Transverse colon (tissue), 4 donors: ENCODE data around the gene AIMP1. TPM values are rescaled to one million over a fixed set of nuclear protein-coding genes. Genes with fewer than 3 reads are reported as not detected.

Experiments
- DNase-seq: peaks from one replicate; pipeline ENCODE4 v3.0.0-alpha.2; 2019
- H3K27ac ChIP-seq, 4 donors: fragments of 200-600 bp; sonication (generic); 2 replicates each; pipeline ENCODE4 v1.5.1; 2016 to 2018; ENCODE audit warnings: inconsistent platforms in 4 of 4
- H3K27me3 ChIP-seq: fragments of 200-600 bp; sonication (generic); 2 replicates; pipeline ENCODE4 v1.5.1; 2017; ENCODE audit warnings: inconsistent platforms
- H3K36me3 ChIP-seq, 4 donors: fragments of 200-600 bp; sonication (generic); 2 replicates each; pipeline ENCODE4 v1.5.1; 2017 to 2019; ENCODE audit warnings: inconsistent platforms in 4 of 4
- H3K4me1 ChIP-seq, 4 donors: fragments of 200-600 bp; sonication (generic); 2 replicates each; pipeline ENCODE4 v1.5.1; 2017 to 2020; ENCODE audit warnings: inconsistent platforms in 4 of 4
- H3K4me3 ChIP-seq, 4 donors: fragments of 200-600 bp; sonication (generic); 1 replicate in 1 of 4; 2 replicates in 3 of 4; pipeline versions ENCODE4 v1.5.1 to v1.6.1; 2017 to 2019; ENCODE audit warnings: inconsistent platforms in 4 of 4
- H3K9me3 ChIP-seq, 2 donors: fragments of 200-600 bp; sonication (generic); 2 replicates each; pipeline ENCODE4 v1.5.1; 2017 to 2019; ENCODE audit warnings: inconsistent platforms in 2 of 2
- CTCF ChIP-seq, 5 experiments: fragments of 200-600 bp in 3 of 5; fragments of 450-650 bp in 2 of 5; sonication (generic) in 3 of 5; IDR thresholded peaks; 1 replicate in 2 of 5; 2 replicates in 3 of 5; pipeline ENCODE4 v1.5.1; 2016 to 2017; ENCODE audit warnings: antibody characterized with exemption in 5 of 5, inconsistent platforms in 3 of 5, mild to moderate bottlenecking in 2 of 5, moderate library complexity in 1 of 5
- EP300 ChIP-seq: sonication (generic); formaldehyde crosslinking; IDR thresholded peaks from one replicate; pipeline ENCODE4 v1.6.1; 2017; ENCODE audit warnings: antibody characterized with exemption, low read depth
- POLR2A ChIP-seq: fragments of 450-650 bp; IDR thresholded peaks from one replicate; pipeline ENCODE4 v1.6.1; 2016; ENCODE audit warnings: antibody characterized with exemption, mild to moderate bottlenecking, moderate library complexity
- POLR2AphosphoS5 ChIP-seq, 3 donors: sonication (generic); formaldehyde crosslinking; IDR thresholded peaks; one replicate each; pipeline ENCODE4 v1.6.1; 2016; ENCODE audit warnings: antibody characterized with exemption in 3 of 3
- WGBS, 2 donors: methylation state at CpG; one replicate each; pipeline ENCODE4 v1.1.5; 2018; ENCODE audit warnings: low coverage in 1 of 2; 5-methylcytosine and 5-hydroxymethylcytosine counted together
- in situ Hi-C, 4 donors: fragments of 200-750 bp; cut with MboI; loops; one replicate each; pipeline versions ENCODE4 v1.15.0 to v1.15.1; 2017; ENCODE audit warnings: low sequenced_read_pairs in 3 of 4, low pct_ligation_motif_present in 1 of 4, low pct_unique_long_range_greater_than_20kb in 1 of 4
- intact Hi-C: fragments of 100-400 bp; cut with DNase I; formaldehyde crosslinking; loops from one replicate; pipeline ENCODE4 v1.15.1; 2023; ENCODE audit warnings: low total_unique reads
- total RNA-seq, 4 donors: library from RNA; depleted of rRNA; stranded (reverse); fragments of >200 nt; gene quantifications; one replicate each; pipeline ENCODE4 v1.1.0, GENCODE V29; 2016

Gene AIMP1
- total RNA-seq, 4 donors from 2014 or later = 4.9 to 24.1 (median 15.1) TPM

GRCh38 chr4:106366026-106366425 is 49.7 kb downstream of the AIMP1 start:
- intact Hi-C loops (no loop called here), in situ Hi-C loops (loop anchor here in 3 of 4 donors (10.0 to 25.0 kb wide), 3 partner anchors 439 to 521 kb away; no protein-coding TSS in a partner anchor)
- H3K27ac ChIP-seq = no peak overlapping the region
- H3K27me3 ChIP-seq = no peaks in the 10 kb centered on the region
- peaks cover 0 to 4% (median 0%) of the 10 kb centered on the region in 4 donors for H3K4me1 ChIP-seq
- H3K9me3 ChIP-seq = no peaks in the 10 kb centered on the region
- no peaks in the 10 kb centered on the region for H3K36me3 ChIP-seq
- DNase-seq = no peak
- no peak overlapping the region for H3K4me3 ChIP-seq
- TF ChIP-seq POLR2A = no peak
- TF ChIP-seq POLR2AphosphoS5 (IDR thresholded peaks at IDR 0.05) = no peak
- TF ChIP-seq CTCF (IDR thresholded peaks at IDR 0.05) = no peak
- no peak for TF ChIP-seq EP300

- no peak overlapping the region for H3K27ac ChIP-seq
- H3K9me3 ChIP-seq = no peaks in the 10 kb centered on the region
- in situ Hi-C loops = loop anchor here in 3 of 4 donors (10.0 to 25.0 kb wide), 3 partner anchors 438 to 520 kb away; no protein-coding TSS in a partner anchor
- no peaks in the 10 kb centered on the region for H3K27me3 ChIP-seq
- H3K36me3 ChIP-seq = no peaks in the 10 kb centered on the region
- no peak overlapping the region for H3K4me3 ChIP-seq
- intact Hi-C loops = no loop called here
- no peak for TF ChIP-seq EP300
- DNase-seq = no peak
- peaks cover 0 to 4% (median 0%) of the 10 kb centered on the region in 4 donors for H3K4me1 ChIP-seq
- 89% methylated on average over 1 to 5 of the region's 5 CpGs for WGBS, 2 donors
Observed at GRCh38 chr4:106367072-106367471, 50.7 kb downstream of the AIMP1 start.

GRCh38 chr4:106368678-106369077 is 52.3 kb downstream of the AIMP1 start, which contains the start of gene GIMD1:
GIMD1 (minus strand) TSS chr4:106368778; CDS start chr4:106367435, 1,343 bp downstream.
- peaks cover 0 to 4% (median 0%) of the 10 kb centered on the region in 4 donors for H3K4me1 ChIP-seq
- no peaks in the 10 kb centered on the region for H3K9me3 ChIP-seq
- intact Hi-C loops (no loop called here), in situ Hi-C loops (loop anchor here in 3 of 4 donors (10.0 to 25.0 kb wide), 3 partner anchors 436 to 519 kb away; no protein-coding TSS in a partner anchor)
- WGBS, 2 donors = 64 to 72% methylated on average over 5 of the region's 5 CpGs
- no peak within 1 kb of the TSS for H3K4me3 ChIP-seq
- peaks cover 3% of the 10 kb centered on the region for H3K27me3 ChIP-seq
- DNase-seq = no peak
- no peaks in the 10 kb centered on the region for H3K36me3 ChIP-seq
- no peak within 1 kb of the TSS for H3K27ac ChIP-seq
- no peak for TF ChIP-seq POLR2A

DNA sequence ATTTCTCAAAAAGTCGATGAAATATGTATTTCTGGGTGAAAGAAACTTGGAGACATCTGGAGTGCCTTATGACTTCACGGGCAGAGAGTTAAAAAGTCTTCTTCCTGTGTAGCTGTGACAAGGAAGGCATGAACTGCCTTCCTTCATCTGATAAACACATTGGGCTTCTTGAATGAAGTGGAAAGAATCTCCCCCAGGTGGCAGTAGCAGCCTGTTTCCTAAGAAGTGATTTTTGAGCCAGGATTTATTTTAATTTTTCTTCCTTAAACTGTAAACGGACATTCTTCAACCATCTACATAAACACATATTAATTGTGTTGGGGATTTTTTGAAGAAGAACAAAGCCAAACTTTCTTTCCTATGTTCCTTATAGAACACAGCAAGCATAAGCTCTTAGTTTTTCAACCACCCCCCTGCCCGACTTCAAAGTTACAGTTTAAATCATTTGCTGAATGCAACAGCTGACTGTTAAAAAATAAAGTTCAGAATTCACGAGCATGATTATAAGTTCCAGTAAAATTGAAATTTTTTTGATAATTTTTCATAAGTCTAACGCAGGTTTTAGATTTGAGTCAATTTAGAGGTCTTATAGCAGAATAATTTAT is 53.2 kb downstream of the AIMP1 start:
- H3K9me3 ChIP-seq = no peaks in the 10 kb centered on the region
- peaks cover 0 to 4% (median 0%) of the 10 kb centered on the region in 4 donors for H3K4me1 ChIP-seq
- WGBS, 2 donors = 16 to 28% methylated on average over 6 of the region's 6 CpGs
- no peak overlapping the region for H3K27ac ChIP-seq
- H3K4me3 ChIP-seq = no peak overlapping the region
- TF ChIP-seq POLR2AphosphoS5 (IDR thresholded peaks at IDR 0.05) = no peak
- peak; percentile 50 to 61 (median 57) for TF ChIP-seq CTCF (IDR thresholded peaks at IDR 0.05)
- H3K27me3 ChIP-seq = peaks cover 3% of the 10 kb centered on the region
- intact Hi-C loops (no loop called here), in situ Hi-C loops (loop anchor here in 3 of 4 donors (10.0 to 25.0 kb wide), 3 partner anchors 435 to 518 kb away; no protein-coding TSS in a partner anchor)
- DNase-seq = no peak
- H3K36me3 ChIP-seq = no peaks in the 10 kb centered on the region

DNA sequence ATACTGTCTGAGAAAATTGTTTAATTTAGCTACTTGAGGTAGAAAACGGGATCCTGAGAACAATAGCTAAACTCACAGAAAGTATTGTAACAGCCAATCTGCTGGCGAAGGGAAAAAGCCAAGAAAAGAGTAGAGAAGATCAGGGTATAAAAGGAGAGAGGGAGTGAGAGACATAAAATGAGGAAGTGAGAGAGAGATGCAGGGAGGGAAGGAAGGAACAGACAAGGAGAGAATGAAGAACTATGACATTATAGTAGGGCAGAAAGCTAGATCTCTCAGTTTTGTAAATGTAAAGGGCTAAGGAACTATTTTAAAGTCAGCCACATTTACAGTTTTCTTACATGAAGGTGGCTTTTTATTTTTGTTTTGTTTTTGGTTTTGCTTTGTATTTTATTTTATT is 53.9 kb downstream of the AIMP1 start:
- Histone ChIP-seq H3K4me3 (no peak overlapping the region), H3K4me1 (peaks cover 0 to 4% (median 0%) of the 10 kb centered on the region in 4 donors), H3K27me3 (peaks cover 3% of the 10 kb centered on the region), H3K36me3 (no peaks in the 10 kb centered on the region), H3K9me3 (no peaks in the 10 kb centered on the region), H3K27ac (no peak overlapping the region)
- TF ChIP-seq CTCF (IDR thresholded peaks at IDR 0.05) (no peak), POLR2A (no peak), POLR2AphosphoS5 (IDR thresholded peaks at IDR 0.05) (no peak), EP300 (no peak)
- DNase-seq = no peak
- WGBS, 2 donors = 59 to 60% methylated on average over 2 of the region's 2 CpGs
- intact Hi-C loops (no loop called here), in situ Hi-C loops (loop anchor here in 2 of 4 donors (10.0 to 25.0 kb wide), 3 partner anchors 435 to 517 kb away; no protein-coding TSS in a partner anchor)
